ENCODE measurements around the gene NUMB.

NUMB gene

GRCh38 chr14:73285979-73286378 is 172.4 kb downstream of the NUMB start:
- no peak for DNase-seq

- peak; percentile 63 for DNase-seq
These were observed 174.6 kb downstream of the NUMB start for GRCh38 chr14:73283608-73284379.

- no peak for DNase-seq
These were observed 177.4 kb downstream of the NUMB start for GRCh38 chr14:73280903-73281302.

GRCh38 chr14:73277376-73277775 is 181.0 kb downstream of the NUMB start:
- no peak for DNase-seq

GRCh38 chr14:73276836-73277235 is 181.5 kb downstream of the NUMB start:
- no peak for DNase-seq

GRCh38 chr14:73273799-73274198 is 184.5 kb downstream of the NUMB start:
- DNase-seq = no peak

- DNase-seq = no peak
These were observed 186.0 kb downstream of the NUMB start for GRCh38 chr14:73272393-73272792.

- no peak for DNase-seq
These were observed 188.4 kb downstream of the NUMB start for GRCh38 chr14:73269729-73270531.

- DNase-seq = no peak
These were observed 190.9 kb downstream of the NUMB start for GRCh38 chr14:73267474-73267873.

GRCh38 chr14:73266317-73266716 is 192.0 kb downstream of the NUMB start:
- DNase-seq = no peak

- no peak for DNase-seq
These were observed 192.7 kb downstream of the NUMB start for GRCh38 chr14:73265721-73266046.

- no peak for DNase-seq
These were observed 193.2 kb downstream of the NUMB start for GRCh38 chr14:73264885-73265720.

- DNase-seq = no peak
These were observed 194.1 kb downstream of the NUMB start for GRCh38 chr14:73264080-73264884.

- DNase-seq = no peak
These were observed 194.7 kb downstream of the NUMB start for GRCh38 chr14:73263606-73264005.

GRCh38 chr14:73262427-73263183 is 195.7 kb downstream of the NUMB start:
- no peak for DNase-seq

GRCh38 chr14:73261520-73262426 is 196.6 kb downstream of the NUMB start:
- no peak for DNase-seq

GRCh38 chr14:73261075-73261474 is 197.3 kb downstream of the NUMB start:
- no peak for DNase-seq

GRCh38 chr14:73260574-73260973 is 197.8 kb downstream of the NUMB start:
- DNase-seq = no peak

GRCh38 chr14:73259837-73260236 is 198.5 kb downstream of the NUMB start:
- DNase-seq = no peak

- no peak for DNase-seq
These were observed 199.3 kb downstream of the NUMB start for GRCh38 chr14:73258845-73259611.
